Thyroid gland (tissue), 4 donors: ENCODE data around the gene RNF123. TPM values are rescaled to one million over a fixed set of nuclear protein-coding genes. Genes with fewer than 3 reads are reported as not detected.
A peak's percentile ranks its signal among the peaks of the same experiment; 100 is the strongest.

Source experiments
- DNase-seq, 2 donors: peaks; one replicate each; pipeline ENCODE4 v3.0.0-alpha.2; 2019
- H3K27ac ChIP-seq, 3 donors: fragments of 200-600 bp; sonication (generic); 1 replicate in 2 of 3; 2 replicates in 1 of 3; pipeline ENCODE4 v1.5.1; 2016 to 2019; ENCODE audit warnings: mild to moderate bottlenecking in 1 of 3, moderate library complexity in 1 of 3
- H3K27me3 ChIP-seq: fragments of 200-600 bp; sonication (generic); one replicate; pipeline ENCODE4 v1.5.1; 2019
- H3K36me3 ChIP-seq, 2 donors: fragments of 200-600 bp; sonication (generic); one replicate each; pipeline ENCODE4 v1.5.1; 2016 to 2019
- H3K4me1 ChIP-seq, 2 donors: fragments of 200-600 bp; sonication (generic); one replicate each; pipeline ENCODE4 v1.5.1; 2017 to 2019
- H3K4me3 ChIP-seq, 3 donors: fragments of 200-600 bp; sonication (generic); replicated peaks in 1 of 3; 1 replicate in 2 of 3; 2 replicates in 1 of 3; pipeline ENCODE4 v1.5.1; 2016; ENCODE audit warnings: mild to moderate bottlenecking in 1 of 3
- H3K9me3 ChIP-seq: fragments of 200-600 bp; sonication (generic); one replicate; pipeline ENCODE4 v1.5.1; 2017
- CTCF ChIP-seq, 6 experiments: fragments of 200-600 bp in 3 of 6; fragments of 450-650 bp in 3 of 6; sonication (generic) in 3 of 6; IDR thresholded peaks; one replicate each; pipeline ENCODE4 v1.5.1; 2016 to 2019; ENCODE audit warnings: antibody characterized with exemption in 6 of 6, mild to moderate bottlenecking in 2 of 6, inconsistent platforms in 1 of 6, moderate library complexity in 1 of 6
- POLR2A ChIP-seq, 2 donors: fragments of 450-650 bp; IDR thresholded peaks; one replicate each; pipeline ENCODE4 v1.6.1; 2017; ENCODE audit warnings: antibody characterized with exemption in 2 of 2, mild to moderate bottlenecking in 2 of 2, moderate library complexity in 1 of 2
- WGBS, 2 donors: methylation state at CpG; one replicate each; pipeline ENCODE4 v1.1.5; 2017; 5-methylcytosine and 5-hydroxymethylcytosine counted together
- intact Hi-C: fragments of 100-400 bp; cut with DNase I; formaldehyde crosslinking; loops from one replicate; pipeline ENCODE4 v1.15.1; 2023
- total RNA-seq, 4 donors: library from RNA; depleted of rRNA; stranded (reverse); fragments of >200 nt; gene quantifications; one replicate each; pipeline ENCODE4 v1.2.3, GENCODE V29; 2016

The RNF123 gene
- total RNA-seq, 4 donors from 2014 or later: 25.9 to 36.8 (median 33.5) TPM

- Histone ChIP-seq H3K36me3 (peaks cover 14 to 23% of the 10 kb centered on the region in 2 donors), H3K9me3 (no peaks in the 10 kb centered on the region), H3K4me1 (peaks cover 30 to 40% of the 10 kb centered on the region in 2 donors), H3K4me3 (peak overlapping the region in 2 of 3 donors; percentile 86 to 98), H3K27ac (peak overlapping the region; percentile 85 to 98 (median 88)), H3K27me3 (no peaks in the 10 kb centered on the region)
- intact Hi-C loops: loop anchor here (5.0 kb wide), 1 partner anchor 64 kb away; the partner anchor contains the start of gene IP6K1
- TF ChIP-seq POLR2A (IDR thresholded peaks at IDR 0.05): no peak
- TF ChIP-seq CTCF (IDR thresholded peaks at IDR 0.05): no peak
- DNase-seq: no peak
- WGBS, 2 donors: 67 to 69% methylated on average over 6 to 8 of the region's 8 CpGs
Measured at GRCh38 chr3:49722896-49723295, 33.5 kb downstream of the RNF123 start.

- no peaks in the 10 kb centered on the region for H3K27me3 ChIP-seq
- whole genome bisulfite sequencing, 2 donors: 0% methylated on average over 15 to 19 of the region's 20 CpGs
- intact Hi-C loops: loop anchor here (5.0 kb wide), 1 partner anchor 64 kb away; the partner anchor contains the start of gene IP6K1
- no peaks in the 10 kb centered on the region for H3K9me3 ChIP-seq
- peaks cover 18 to 23% of the 10 kb centered on the region in 2 donors for H3K36me3 ChIP-seq
- no peak for TF ChIP-seq POLR2A (IDR thresholded peaks at IDR 0.05)
- TF ChIP-seq CTCF (IDR thresholded peaks at IDR 0.05): no peak
- DNase-seq: peak; percentile 77 to 82
- peak overlapping the region; percentile 86 to 98 (median 96) for H3K4me3 ChIP-seq
- H3K4me1 ChIP-seq: peaks cover 29 to 40% of the 10 kb centered on the region in 2 donors
- peak overlapping the region; percentile 85 to 98 (median 88) for H3K27ac ChIP-seq
Measured at GRCh38 chr3:49723296-49723627, 33.9 kb downstream of the RNF123 start.

GRCh38 chr3:49723628-49724551 is 34.5 kb downstream of the RNF123 start, which contains the start of gene GMPPB:
Gene GMPPB, minus strand, starts transcription at chr3:49723951. Its CDS starts 225 bp downstream, at chr3:49723726.
- intact Hi-C loops: loop anchor here (5.0 kb wide), 1 partner anchor 63 kb away; the partner anchor contains the start of gene IP6K1

GRCh38 chr3:49724586-49724985 is 35.2 kb downstream of the RNF123 start:
- DNase-seq: peak; percentile 38 to 43
- intact Hi-C loops: loop anchor here (5.0 kb wide), 1 partner anchor 63 kb away; the partner anchor contains the start of gene IP6K1
- no peaks in the 10 kb centered on the region for H3K9me3 ChIP-seq
- TF ChIP-seq POLR2A (IDR thresholded peaks at IDR 0.05): no peak
- TF ChIP-seq CTCF (IDR thresholded peaks at IDR 0.05): no peak
- no peaks in the 10 kb centered on the region for H3K27me3 ChIP-seq
- peaks cover 20 to 30% of the 10 kb centered on the region in 2 donors for H3K4me1 ChIP-seq
- peak overlapping the region in 1 of 3 donors; percentile 49 for H3K4me3 ChIP-seq
- peaks cover 18 to 23% of the 10 kb centered on the region in 2 donors for H3K36me3 ChIP-seq
- peak overlapping the region; percentile 73 to 92 (median 88) for H3K27ac ChIP-seq
- 40 to 47% methylated on average over 6 of the region's 6 CpGs for WGBS, 2 donors

More at GRCh38 chr3:49723628-49724551, 34.5 kb downstream of the RNF123 start, which contains the start of gene GMPPB:
- no peaks in the 10 kb centered on the region for H3K27me3 ChIP-seq
- peak within 1 kb of the TSS; percentile 86 to 98 (median 96) for H3K4me3 ChIP-seq
- TF ChIP-seq CTCF (IDR thresholded peaks at IDR 0.05): peak in 1 of 6 experiments; percentile 5
- peak; percentile 40 to 80 for TF ChIP-seq POLR2A (IDR thresholded peaks at IDR 0.05)
- WGBS, 2 donors: 1 to 4% methylated on average over 10 to 38 of the region's 102 CpGs
- H3K27ac ChIP-seq: peak within 1 kb of the TSS; percentile 88 to 98 (median 88)
- H3K4me1 ChIP-seq: peaks cover 23 to 35% of the 10 kb centered on the region in 2 donors
- DNase-seq: peak; percentile 99
- peaks cover 18 to 23% of the 10 kb centered on the region in 2 donors for H3K36me3 ChIP-seq
- H3K9me3 ChIP-seq: no peaks in the 10 kb centered on the region
